Posterior vena cava (tissue), 2 donors: Measurements from ENCODE around the gene MALRD1. TPM values are rescaled to one million over a fixed set of nuclear protein-coding genes. Genes with fewer than 3 reads are reported as not detected.
"Not testable (repeated sequence)": the region's sequence is repeated elsewhere in the genome, so short reads cannot be mapped to it uniquely, and the experiment has no call there.

ENCODE experiments used
- DNase-seq: peaks from one replicate; pipeline ENCODE4 v3.0.0-alpha.2; 2020; ENCODE audit warnings: low spot score
- intact Hi-C, 2 donors: fragments of 100-400 bp; cut with DNase I; formaldehyde crosslinking; loops; one replicate each; pipeline versions ENCODE4 v1.14.1 to v1.14.2; 2022 to 2023
- total RNA-seq, 2 donors: library from RNA; stranded (reverse); fragmentation: NEBNext Ultra II Directional; extraction: Animal tissue kit (Norgen Biotek cat#: 25700); gene quantifications; one replicate each; pipeline ENCODE4 v1.2.1, GENCODE V29; 2021
- donor health status: DM: yes; HTN: yes; CAD: no.
- donor health status: DM: yes; HTN: yes; CAD: no.

Gene MALRD1
- total RNA-seq, 2 donors from 2014 or later = 0.62 to 3.4 TPM

GRCh38 chr10:19453967-19454366, 405.4 kb downstream of the MALRD1 start:
- DNase-seq = no peak
- intact Hi-C loops = no loop called here

DNA sequence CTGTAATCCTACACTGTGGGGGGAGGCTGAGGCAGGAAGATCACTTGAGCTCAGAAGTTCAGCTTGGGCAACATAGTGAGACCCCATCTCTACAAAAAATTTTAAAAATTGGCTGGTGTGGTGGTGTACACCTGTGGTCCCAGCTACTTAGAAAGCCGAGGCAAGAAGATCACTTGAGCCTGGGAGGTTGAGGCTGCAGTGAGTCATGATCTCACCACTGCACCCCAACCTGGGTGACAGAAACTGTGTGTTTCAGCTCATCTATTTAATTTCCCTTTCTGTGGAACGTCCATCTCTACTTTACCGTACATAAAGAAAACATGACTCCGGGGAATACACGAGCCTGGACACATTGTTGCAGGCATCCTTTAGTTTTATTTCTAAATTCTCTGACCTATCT, 413.0 kb downstream of the MALRD1 start:
- no peak for DNase-seq
- intact Hi-C loops = no loop called here

DNA sequence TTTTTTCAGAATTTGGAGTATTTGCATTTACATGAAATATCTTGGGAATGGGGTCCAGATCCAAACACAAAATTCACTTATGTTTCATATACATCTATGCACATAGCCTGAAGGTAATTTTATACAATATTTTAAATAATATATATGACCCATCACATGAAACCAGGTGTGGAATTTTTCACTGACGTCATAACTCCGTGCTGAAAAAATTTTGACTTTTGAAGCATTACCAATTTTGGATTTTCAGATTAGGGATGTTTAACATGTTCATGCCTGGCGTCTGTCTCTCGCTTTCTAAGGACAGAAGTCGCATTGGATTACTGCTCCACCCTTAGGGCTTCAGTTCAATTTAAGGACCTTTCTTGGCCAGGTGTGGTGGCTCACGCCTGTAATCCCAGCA, 418.1 kb downstream of the MALRD1 start:
- DNase-seq = no peak
- intact Hi-C loops = no loop called here

DNA sequence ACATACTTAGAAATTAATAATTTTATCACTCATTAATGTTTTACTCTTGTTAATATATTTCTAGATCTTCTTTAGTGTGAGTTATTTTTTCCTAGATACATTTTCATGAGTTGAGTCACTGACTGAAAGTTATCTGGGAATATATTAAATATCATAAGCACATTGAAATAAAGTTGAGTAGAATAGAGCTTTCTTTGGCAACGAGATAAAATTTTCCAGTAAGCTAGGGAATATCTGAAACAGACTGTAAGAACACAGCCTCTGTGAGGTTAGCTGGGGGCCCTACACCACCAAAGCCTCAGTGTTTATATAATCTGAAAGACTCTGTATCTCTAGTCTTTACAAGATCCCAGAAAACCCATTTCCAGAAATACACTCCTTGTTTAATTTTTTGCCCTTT, 419.8 kb downstream of the MALRD1 start:
- DNase-seq = no peak
- intact Hi-C loops = no loop called here

- no peak for DNase-seq
- intact Hi-C loops = no loop called here
These were observed 420.9 kb downstream of the MALRD1 start for GRCh38 chr10:19469521-19469920.

DNA sequence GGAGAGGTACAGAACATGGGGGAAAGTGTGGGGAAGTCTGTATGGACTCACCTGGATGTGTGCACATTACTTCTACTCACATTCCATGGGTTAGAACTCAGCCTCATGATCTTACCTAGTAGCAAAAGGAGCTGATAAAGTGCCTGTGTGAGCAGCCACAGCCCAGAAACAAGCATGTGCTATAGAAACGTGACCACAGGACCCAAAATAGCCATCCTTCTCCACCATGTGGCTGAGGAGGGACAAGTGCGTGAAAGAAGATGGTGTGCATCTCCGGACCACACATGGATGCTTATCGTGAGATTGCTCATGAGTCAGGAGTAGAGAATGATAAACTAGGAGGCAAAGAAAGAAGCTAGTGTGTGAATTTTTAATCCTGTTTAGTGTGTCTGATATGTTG, 431.3 kb downstream of the MALRD1 start:
- intact Hi-C loops = no loop called here
- DNase-seq = no peak

DNA sequence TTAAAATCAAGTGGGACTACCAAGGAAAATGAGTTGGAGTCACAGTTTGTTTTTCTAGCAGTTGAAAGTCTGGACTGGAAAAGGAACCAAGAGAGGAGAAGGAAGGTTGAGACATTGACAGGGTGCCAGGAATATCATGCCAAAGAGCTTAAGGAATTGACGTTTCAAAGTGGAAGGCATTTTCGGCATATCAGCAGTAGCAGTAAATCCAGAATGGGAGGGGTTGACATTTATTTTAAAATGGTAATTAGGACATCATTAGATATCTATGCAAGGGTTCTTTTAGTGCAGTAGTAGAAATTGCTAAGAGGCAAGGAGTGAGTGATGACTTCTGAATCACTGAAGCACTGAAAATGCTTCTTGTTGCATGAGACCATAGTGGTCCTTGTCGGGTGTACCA, 431.8 kb downstream of the MALRD1 start:
- no peak for DNase-seq
- intact Hi-C loops = no loop called here

- intact Hi-C loops = no loop called here
- no peak for DNase-seq
These were observed 434.8 kb downstream of the MALRD1 start for GRCh38 chr10:19483421-19483820.

GRCh38 chr10:19488592-19489280, 440.1 kb downstream of the MALRD1 start:
- DNase-seq = peak; percentile 85
- intact Hi-C loops = no loop called here

DNA sequence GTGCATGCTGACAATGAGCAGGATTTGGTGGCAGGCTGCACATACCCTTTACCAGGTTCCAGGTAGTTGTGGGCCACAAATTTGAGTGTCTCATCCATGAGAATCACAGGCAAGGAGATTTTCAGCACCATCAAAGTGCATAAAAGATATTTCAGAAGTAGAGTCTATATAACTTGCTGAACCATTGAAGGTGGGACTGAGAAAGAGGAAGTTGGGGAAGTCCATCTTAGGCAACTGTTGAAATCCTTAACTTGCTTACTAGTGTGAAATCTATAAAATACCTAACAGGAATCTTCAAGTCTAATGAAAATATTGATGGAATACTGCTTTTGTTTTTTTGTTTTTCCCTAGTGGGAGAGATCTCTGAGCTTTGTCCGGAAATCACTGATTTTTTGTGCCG, 442.6 kb downstream of the MALRD1 start:
- intact Hi-C loops = no loop called here
- no peak for DNase-seq

GRCh38 chr10:19493917-19494316, 445.3 kb downstream of the MALRD1 start:
- no peak for DNase-seq
- intact Hi-C loops = no loop called here

DNA sequence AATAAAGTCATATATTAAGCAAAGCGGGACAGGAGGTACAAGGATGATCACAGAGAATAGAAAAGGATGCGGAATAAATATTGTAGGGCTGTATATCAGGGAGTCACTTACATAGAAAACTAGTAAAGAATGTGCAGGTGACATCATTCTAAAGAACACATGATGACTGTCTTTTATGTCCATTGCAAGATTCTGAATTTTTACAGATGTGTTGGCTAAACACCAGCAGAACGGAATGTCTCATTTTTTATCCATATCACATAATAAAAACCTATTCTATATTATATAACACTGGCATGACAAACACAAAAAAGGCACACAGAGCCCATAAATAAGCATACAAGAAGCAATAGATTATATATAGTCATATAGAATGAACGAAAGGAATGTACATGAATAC, 448.4 kb downstream of the MALRD1 start:
- intact Hi-C loops = no loop called here
- no peak for DNase-seq

DNA sequence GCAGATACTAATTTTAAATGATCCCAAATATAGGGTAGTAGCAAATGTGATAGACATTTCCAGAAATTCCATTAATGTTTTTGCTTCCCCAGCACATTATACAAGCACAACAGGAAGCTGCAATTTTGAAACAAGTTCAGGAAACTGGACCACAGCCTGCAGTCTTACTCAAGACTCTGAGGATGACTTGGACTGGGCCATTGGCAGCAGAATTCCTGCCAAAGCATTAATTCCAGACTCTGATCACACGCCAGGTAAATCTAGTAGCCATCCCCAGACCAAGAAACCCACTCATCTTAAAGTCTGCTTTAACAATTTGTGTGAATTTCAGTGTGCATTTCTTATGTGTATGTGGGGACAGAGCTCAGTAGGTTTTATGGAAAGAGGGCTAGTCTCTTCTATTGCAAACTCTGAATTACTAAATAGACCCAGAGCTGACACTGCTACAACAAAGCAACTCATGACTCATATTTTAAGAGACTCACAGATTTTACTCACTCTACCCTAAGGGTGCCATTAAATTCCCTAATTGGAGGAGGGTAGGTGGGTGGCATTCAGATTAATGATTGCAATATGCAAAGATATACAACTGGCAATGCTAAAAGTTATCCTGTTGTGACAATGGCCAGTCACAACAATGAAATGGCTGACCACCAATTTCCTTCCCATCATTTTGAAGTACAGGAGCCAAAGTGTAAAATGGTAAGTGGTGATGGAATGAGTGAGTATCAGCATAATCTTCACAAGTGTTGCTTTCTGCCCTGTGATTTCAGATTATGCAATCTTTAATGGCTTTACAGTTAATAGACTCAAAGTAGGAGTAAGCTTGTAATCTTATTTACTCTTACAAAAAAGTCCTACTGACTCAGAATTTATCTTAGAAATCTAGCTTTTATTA, 450.0 kb downstream of the MALRD1 start:
- no peak for DNase-seq
- intact Hi-C loops = no loop called here

DNA sequence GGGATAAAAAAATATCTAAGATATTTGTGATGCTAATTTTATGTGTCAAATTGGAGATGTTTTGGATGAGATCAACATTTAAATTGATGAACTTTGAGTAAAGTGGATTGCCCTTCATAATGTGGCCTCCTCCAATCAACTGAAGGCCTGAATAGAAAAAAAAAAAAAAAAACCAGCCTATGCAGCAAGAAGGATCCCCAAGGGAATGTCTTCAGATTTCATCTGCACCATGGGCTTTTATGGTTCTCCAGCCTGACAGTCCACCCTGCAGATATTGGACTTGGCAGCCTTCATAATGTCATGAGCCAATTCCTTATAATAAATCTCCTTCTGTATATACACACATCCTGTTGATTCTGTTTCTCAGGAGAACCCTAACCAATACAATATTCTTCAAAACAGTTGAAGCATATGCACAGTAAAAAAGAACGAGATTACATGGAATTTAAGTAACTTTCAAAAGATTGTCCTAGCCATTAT, 450.7 kb downstream of the MALRD1 start:
- intact Hi-C loops = no loop called here
- DNase-seq = no peak

DNA sequence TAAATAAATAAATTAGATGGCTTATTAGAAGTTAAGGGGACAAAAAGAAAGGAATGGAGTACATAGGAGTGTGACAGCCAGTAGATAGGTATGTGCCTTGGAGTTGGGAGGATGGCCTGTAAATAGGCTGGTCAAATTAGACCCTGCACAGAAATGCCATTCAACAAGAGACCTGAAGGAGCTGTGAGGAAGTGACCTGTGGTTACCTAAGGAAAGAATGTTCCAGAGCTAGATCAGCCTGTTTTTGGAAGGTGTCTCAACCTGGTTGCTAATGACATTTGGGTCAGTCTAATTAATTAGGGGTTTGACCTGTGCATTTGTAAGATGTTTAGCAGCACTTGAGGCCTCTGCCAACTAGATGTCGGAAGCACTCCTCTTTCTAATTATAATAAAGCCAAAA, 452.4 kb downstream of the MALRD1 start:
- DNase-seq = no peak
- intact Hi-C loops = no loop called here

- no peak for DNase-seq
- intact Hi-C loops = no loop called here
These were observed 457.0 kb downstream of the MALRD1 start for GRCh38 chr10:19505320-19506312.

- intact Hi-C loops, DNase-seq: not testable (repeated sequence)
These were observed 461.6 kb downstream of the MALRD1 start for GRCh38 chr10:19510005-19510732.

GRCh38 chr10:19518109-19518508, 469.5 kb downstream of the MALRD1 start:
- intact Hi-C loops = no loop called here

GRCh38 chr10:19518632-19519031, 470.0 kb downstream of the MALRD1 start:
- intact Hi-C loops = no loop called here
- DNase-seq = no peak

More at GRCh38 chr10:19518109-19518508, 469.5 kb downstream of the MALRD1 start:
- no peak for DNase-seq
